Panc1 (cell line): Measurements from ENCODE around the gene CADPS2. TPM values are rescaled to one million over a fixed set of nuclear protein-coding genes. Genes with fewer than 3 reads are reported as not detected.

Experiments used
- ATAC-seq: fragments of 200-7000 bp; cut with Tn5 transposase; 2 replicates; pipeline ENCODE4 v1.9.1; 2020; ENCODE audit warnings: mild to moderate bottlenecking, moderate library complexity
- BruUV-seq: library from RNA; stranded (reverse); fragments of 400-500 nt; replicated peaks from 2 replicates; lab custom pipeline; 2021; lab: Mats Ljungman, UMichigan
- CTCF ChIA-PET: fragments of 300-600 bp; sonication (Branson Sonifier 250); formaldehyde crosslinking; loops from one replicate; lab custom pipeline; 2022; ENCODE audit warnings: antibody characterized with exemption; lab: Charles Lee
- POLR2A ChIA-PET: fragments of 300-600 bp; sonication (Branson Sonifier 250); formaldehyde crosslinking; loops from one replicate; lab custom pipeline; 2022; ENCODE audit warnings: antibody characterized with exemption; lab: Charles Lee
- DNase-seq: peaks from one replicate; pipeline ENCODE4 v3.0.0-alpha.2; 2010; ENCODE audit warnings: low read depth, low spot score
- H3K27ac ChIP-seq: 2 replicates; pipeline ENCODE4 v1.5.1; 2011; ENCODE audit warnings: mild to moderate bottlenecking, low read length, inconsistent platforms
- H3K27me3 ChIP-seq: fragments of 200-500 bp; sonication (Bioruptor generic); 2 replicates; pipeline ENCODE4 v1.6.0; 2014; ENCODE audit warnings: low read length, inconsistent platforms; ENCODE audit not compliant: control insufficient read depth, insufficient read depth
- H3K36me3 ChIP-seq: fragments of 200-500 bp; sonication (Bioruptor generic); 2 replicates; pipeline ENCODE4 v1.5.1; 2014; ENCODE audit warnings: inconsistent platforms, mild to moderate bottlenecking, low read length, moderate library complexity; ENCODE audit not compliant: control insufficient read depth, insufficient read depth
- H3K4me1 ChIP-seq: 2 replicates; pipeline ENCODE4 v1.5.1; 2011; ENCODE audit warnings: inconsistent platforms, mild to moderate bottlenecking, low read length, moderate library complexity; ENCODE audit not compliant: control insufficient read depth, insufficient read depth
- H3K4me3 ChIP-seq, 2 experiments: 2 replicates each; pipeline ENCODE4 v1.5.1; 2011 to 2012; ENCODE audit warnings: low read depth in 2 of 2, low read length in 2 of 2, mild to moderate bottlenecking in 2 of 2, inconsistent platforms in 1 of 2, moderate library complexity in 1 of 2
- H3K9me3 ChIP-seq: fragments of 200-500 bp; sonication (Bioruptor generic); 2 replicates; pipeline ENCODE4 v1.5.1; 2014; ENCODE audit warnings: low read depth, mild to moderate bottlenecking, inconsistent platforms, low read length, moderate library complexity; ENCODE audit not compliant: control insufficient read depth, insufficient read depth
- CTCF ChIP-seq: fragments of 450-650 bp; IDR thresholded peaks from 2 replicates; pipeline ENCODE4 v1.5.1; 2017; ENCODE audit warnings: mild to moderate bottlenecking
- POLR2AphosphoS5 ChIP-seq: IDR thresholded peaks from 2 replicates; pipeline ENCODE4 v1.6.1; 2012; ENCODE audit warnings: mild to moderate bottlenecking, low read depth, low read length, moderate library complexity
- REST ChIP-seq, 2 experiments: IDR thresholded peaks; 2 replicates each; pipeline ENCODE4 v1.6.1; 2011 to 2012; ENCODE audit warnings: low read depth in 2 of 2, control low read depth in 1 of 2, low read length in 1 of 2, mild to moderate bottlenecking in 1 of 2, moderate library complexity in 1 of 2; ENCODE audit not compliant: insufficient read depth in 1 of 2
- SIN3A ChIP-seq: IDR thresholded peaks from 2 replicates; pipeline ENCODE4 v1.6.1; 2012; ENCODE audit warnings: low read depth, mild to moderate bottlenecking, low read length, moderate library complexity, borderline replicate concordance; ENCODE audit not compliant: insufficient read depth
- TCF7L2 ChIP-seq: IDR thresholded peaks from 2 replicates; pipeline ENCODE4 v1.6.1; 2011; ENCODE audit warnings: mild to moderate bottlenecking, low read depth, low read length, inconsistent platforms
- in situ Hi-C: cut with HindIII; loops from 2 replicates; pipeline ENCODE4 v1.10.0; 2016; ENCODE audit warnings: low sequenced_read_pairs, low pct_unique_long_range_greater_than_20kb
- intact Hi-C: fragments of 100-400 bp; cut with micrococcal nuclease; formaldehyde crosslinking; loops from one replicate; pipeline ENCODE4 v1.10.0; 2022; ENCODE audit not compliant: unreplicated experiment
- total RNA-seq: library from RNA; stranded (reverse); gene quantifications from one replicate; pipeline ENCODE4 v1.2.1, GENCODE V29; 2021; ENCODE audit not compliant: unreplicated experiment

Gene CADPS2
- total RNA-seq, 1 experiment from 2014 or later: 1.6 TPM

- intact Hi-C loops: no loop called here
These were observed 139.3 kb downstream of the CADPS2 start for GRCh38 chr7:122746948-122747347.

GRCh38 chr7:122743211-122743610 is 143.0 kb downstream of the CADPS2 start:
- BruUV-seq: no TSS peak
- intact Hi-C loops: no loop called here
- no peak for TF ChIP-seq TCF7L2
- no peak overlapping the region for H3K27ac ChIP-seq
- H3K27me3 ChIP-seq: no peaks in the 10 kb centered on the region
- H3K36me3 ChIP-seq: no peaks in the 10 kb centered on the region
- in situ Hi-C loops: no loop called here
- no peak overlapping the region for H3K4me3 ChIP-seq
- CTCF ChIA-PET: no interaction called here
- no peaks in the 10 kb centered on the region for H3K4me1 ChIP-seq
- POLR2A ChIA-PET: no interaction called here
- ATAC-seq (no peak), DNase-seq (no peak)
- no peaks in the 10 kb centered on the region for H3K9me3 ChIP-seq

More at GRCh38 chr7:122746948-122747347, 139.3 kb downstream of the CADPS2 start:
- DNase-seq (no peak), ATAC-seq (no peak)
- BruUV-seq: no TSS peak
- no peaks in the 10 kb centered on the region for H3K36me3 ChIP-seq
- H3K9me3 ChIP-seq: no peaks in the 10 kb centered on the region
- ChIA-PET CTCF (no interaction called here), POLR2A (no interaction called here)
- no peaks in the 10 kb centered on the region for H3K4me1 ChIP-seq
- H3K4me3 ChIP-seq: no peak overlapping the region
- no peaks in the 10 kb centered on the region for H3K27me3 ChIP-seq
- H3K27ac ChIP-seq: no peak overlapping the region
- in situ Hi-C loops: no loop called here
- TF ChIP-seq REST (IDR thresholded peaks at IDR 0.05; ENCODE audit: insufficient read depth in 1 of 2, low read depth in 2 of 2, low read length in 1 of 2): no peak
- no peak for TF ChIP-seq SIN3A
- TF ChIP-seq TCF7L2: no peak
- TF ChIP-seq POLR2AphosphoS5: no peak

GRCh38 chr7:122738947-122739346 is 147.3 kb downstream of the CADPS2 start:
- Histone ChIP-seq H3K4me1 (no peaks in the 10 kb centered on the region), H3K4me3 (no peak overlapping the region), H3K27me3 (no peaks in the 10 kb centered on the region), H3K36me3 (no peaks in the 10 kb centered on the region), H3K9me3 (no peaks in the 10 kb centered on the region), H3K27ac (no peak overlapping the region)
- DNase-seq (no peak), ATAC-seq (no peak)
- no peak for TF ChIP-seq TCF7L2
- TF ChIP-seq POLR2AphosphoS5: no peak
- TF ChIP-seq REST (IDR thresholded peaks at IDR 0.05; ENCODE audit: insufficient read depth in 1 of 2, low read depth in 2 of 2, low read length in 1 of 2): no peak
- no peak for TF ChIP-seq SIN3A
- TF ChIP-seq CTCF: no peak
- CTCF ChIA-PET: no interaction called here
- intact Hi-C loops (no loop called here), in situ Hi-C loops (no loop called here)
- no TSS peak for BruUV-seq
- POLR2A ChIA-PET: interaction anchor here (0.6 kb wide), 1 partner anchor 138 kb away, joined by 5 read pairs; no protein-coding TSS in a partner anchor
